ENCODE data around the gene GATA3.

GRCh38 chr10:8009031-8009430 lies 45.5 kb upstream of the GATA3 start:
- TF ChIP-seq CTCF (IDR thresholded peaks at IDR 0.05) (no peak), POLR2A (IDR thresholded peaks at IDR 0.05) (no peak)

All from testis (tissue), 2 donors.